Measurements from ENCODE around the gene CDH5.

The CDH5 gene

DNA sequence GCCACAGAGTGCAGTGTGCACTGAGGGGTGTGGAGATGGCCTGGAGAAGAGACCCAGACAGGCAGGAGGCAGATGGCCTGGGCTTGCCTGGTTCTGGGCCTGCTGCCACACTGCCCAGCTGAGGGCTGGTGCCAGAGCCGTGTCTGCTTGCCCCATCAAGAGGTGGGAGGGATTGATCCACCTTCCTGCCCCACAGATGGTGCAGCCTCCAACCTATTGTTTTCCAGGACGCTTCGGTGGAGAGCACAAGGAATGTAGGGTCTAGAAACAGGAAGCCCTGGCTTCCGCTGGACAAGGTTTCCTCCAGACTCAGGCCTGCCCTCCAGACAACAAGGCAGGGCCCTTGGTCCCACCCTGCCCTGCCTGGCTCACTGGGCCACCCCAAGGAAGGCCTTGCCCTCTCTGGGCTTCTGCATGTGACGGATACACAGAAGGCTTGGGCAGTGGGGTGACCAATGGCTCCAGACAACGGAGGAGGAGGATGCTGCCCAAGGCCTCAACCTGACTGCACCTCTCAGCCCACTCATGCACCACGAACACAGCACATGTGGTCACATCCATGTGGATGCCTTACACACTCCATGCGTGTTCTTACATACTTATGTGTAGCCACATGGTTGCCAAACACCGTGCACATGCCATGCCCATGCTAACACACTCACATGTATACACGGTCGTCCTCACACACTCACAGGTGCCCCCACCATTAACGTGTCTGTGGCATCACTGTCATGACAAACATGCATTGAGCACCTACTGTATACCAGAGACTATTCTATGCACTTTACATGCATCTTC, 6.5 kb upstream of the CDH5 start:
- TF ChIP-seq, protein P1, sequence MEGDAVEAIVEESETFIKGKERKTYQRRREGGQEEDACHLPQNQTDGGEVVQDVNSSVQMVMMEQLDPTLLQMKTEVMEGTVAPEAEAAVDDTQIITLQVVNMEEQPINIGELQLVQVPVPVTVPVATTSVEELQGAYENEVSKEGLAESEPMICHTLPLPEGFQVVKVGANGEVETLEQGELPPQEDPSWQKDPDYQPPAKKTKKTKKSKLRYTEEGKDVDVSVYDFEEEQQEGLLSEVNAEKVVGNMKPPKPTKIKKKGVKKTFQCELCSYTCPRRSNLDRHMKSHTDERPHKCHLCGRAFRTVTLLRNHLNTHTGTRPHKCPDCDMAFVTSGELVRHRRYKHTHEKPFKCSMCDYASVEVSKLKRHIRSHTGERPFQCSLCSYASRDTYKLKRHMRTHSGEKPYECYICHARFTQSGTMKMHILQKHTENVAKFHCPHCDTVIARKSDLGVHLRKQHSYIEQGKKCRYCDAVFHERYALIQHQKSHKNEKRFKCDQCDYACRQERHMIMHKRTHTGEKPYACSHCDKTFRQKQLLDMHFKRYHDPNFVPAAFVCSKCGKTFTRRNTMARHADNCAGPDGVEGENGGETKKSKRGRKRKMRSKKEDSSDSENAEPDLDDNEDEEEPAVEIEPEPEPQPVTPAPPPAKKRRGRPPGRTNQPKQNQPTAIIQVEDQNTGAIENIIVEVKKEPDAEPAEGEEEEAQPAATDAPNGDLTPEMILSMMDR (IDR thresholded peaks at IDR 0.05; ENCODE audit: low read depth, low read length, missing control alignments): no peak
- H3K4me3 ChIP-seq (replicated peaks; ENCODE audit: low read depth, low read length): no peak overlapping the region
- DNase-seq (ENCODE audit: extremely low read depth, low read depth): no peak

- DNase-seq (ENCODE audit: extremely low read depth, low read depth): no peak
- no peak overlapping the region for H3K4me3 ChIP-seq (replicated peaks; ENCODE audit: low read depth, low read length)
- TF ChIP-seq, protein P1 (IDR thresholded peaks at IDR 0.05; ENCODE audit: low read depth, low read length, missing control alignments): no peak
These were observed 5.7 kb upstream of the CDH5 start for GRCh38 chr16:66360624-66361324.

- H3K4me3 ChIP-seq (replicated peaks; ENCODE audit: low read depth, low read length): no peak overlapping the region
- TF ChIP-seq, protein P1 (IDR thresholded peaks at IDR 0.05; ENCODE audit: low read depth, low read length, missing control alignments): no peak
- no peak for DNase-seq (ENCODE audit: extremely low read depth, low read depth)
These were observed 4.8 kb upstream of the CDH5 start for GRCh38 chr16:66361604-66362135.

DNA sequence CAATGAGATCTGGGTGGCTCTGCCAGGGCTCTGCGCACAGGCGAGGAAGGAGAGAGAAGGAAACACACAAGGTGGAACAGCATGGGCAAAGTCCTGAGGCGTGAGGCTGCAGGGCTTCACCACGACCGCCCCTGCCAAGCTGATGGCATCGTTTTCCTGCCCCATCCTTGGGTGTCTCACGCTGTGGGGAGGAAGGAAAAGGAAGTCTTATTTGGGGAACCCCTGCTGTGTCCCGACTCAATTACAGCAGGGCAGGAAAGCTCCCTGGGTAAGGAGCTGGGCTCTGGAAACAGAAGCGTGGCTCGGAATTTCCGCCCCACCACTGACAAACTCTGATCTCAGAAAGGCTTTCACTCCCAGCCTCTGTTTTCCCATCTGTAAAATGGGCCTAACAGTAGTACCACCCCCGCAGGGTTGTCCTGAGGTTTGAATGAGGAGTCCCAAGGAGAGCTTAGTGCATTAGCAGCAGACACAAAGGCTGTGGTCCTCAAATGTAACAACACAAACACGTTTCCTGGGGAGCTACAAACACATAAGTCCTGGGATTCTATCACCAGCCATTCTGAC, 3.2 kb upstream of the CDH5 start:
- no peak for DNase-seq (ENCODE audit: extremely low read depth, low read depth)
- TF ChIP-seq, protein P1 (IDR thresholded peaks at IDR 0.05; ENCODE audit: low read depth, low read length, missing control alignments): no peak
- H3K4me3 ChIP-seq (replicated peaks; ENCODE audit: low read depth, low read length): no peak overlapping the region

GRCh38 chr16:66364117-66364958, 2.2 kb upstream of the CDH5 start:
- H3K4me3 ChIP-seq (replicated peaks; ENCODE audit: low read depth, low read length): no peak overlapping the region
- TF ChIP-seq, protein P1 (IDR thresholded peaks at IDR 0.05; ENCODE audit: low read depth, low read length, missing control alignments): no peak
- DNase-seq (ENCODE audit: extremely low read depth, low read depth): no peak

DNA sequence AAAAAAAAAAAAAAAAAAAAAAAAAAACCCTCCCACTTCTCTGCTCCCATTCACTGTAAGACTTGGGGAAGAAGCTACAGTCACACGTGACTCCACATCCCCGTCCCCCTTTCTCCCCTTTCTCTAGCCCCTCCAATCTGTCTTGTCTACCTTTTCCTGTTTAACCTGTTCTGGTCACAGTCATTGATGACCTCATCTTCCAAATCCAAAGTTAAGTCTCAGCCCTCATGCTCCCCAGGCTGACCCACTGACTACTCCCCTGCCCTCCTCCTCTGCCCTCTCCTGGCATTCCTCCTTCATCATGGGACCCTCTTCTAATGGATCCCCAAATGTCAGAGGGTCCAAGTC, 1.6 kb upstream of the CDH5 start:
- H3K4me3 ChIP-seq (replicated peaks; ENCODE audit: low read depth, low read length): no peak overlapping the region
- no peak for DNase-seq (ENCODE audit: extremely low read depth, low read depth)
- TF ChIP-seq, protein P1 (IDR thresholded peaks at IDR 0.05; ENCODE audit: low read depth, low read length, missing control alignments): no peak

All from HFF-Myc (cell line).